T1000 (cell line): Measurements from ENCODE around the gene KIAA0825.
"Not testable (repeated sequence)": the region's sequence is repeated elsewhere in the genome, so short reads cannot be mapped to it uniquely, and the experiment has no call there.

Experiments
- DNase-seq: peaks from one replicate; lab custom pipeline; 2025; ENCODE audit warnings: mixed read lengths; lab: John Stamatoyannopoulos, UW

The KIAA0825 gene

DNA sequence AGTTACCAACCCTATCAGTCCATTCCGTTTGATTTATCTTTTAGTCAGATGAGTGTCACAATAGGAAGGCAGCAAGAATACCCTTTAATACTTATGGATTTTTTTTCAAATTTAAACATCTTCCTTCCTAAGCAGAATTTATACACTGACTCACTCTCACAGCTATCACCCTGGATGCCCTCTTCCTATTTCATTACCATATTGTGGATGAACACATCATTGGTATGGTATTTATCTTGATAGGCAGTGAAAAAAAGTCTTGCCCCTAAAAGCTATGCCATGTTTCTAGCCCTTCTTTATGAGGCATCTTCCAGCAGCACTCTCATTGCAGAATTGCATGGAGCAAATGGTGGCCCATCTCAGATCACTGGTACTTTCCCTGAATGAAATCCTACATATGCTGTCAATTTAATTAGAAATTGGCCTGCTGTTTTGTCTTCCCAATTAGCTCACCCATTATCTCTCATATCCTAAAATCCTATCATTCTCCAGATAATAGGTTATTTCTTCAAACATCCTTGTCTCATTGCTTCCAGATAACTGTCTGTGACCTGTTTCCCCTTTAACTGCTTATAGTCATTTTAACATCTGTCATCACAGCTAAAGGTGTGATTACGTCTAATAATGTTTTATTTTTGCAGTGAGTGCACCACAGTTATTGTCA is 443.5 kb downstream of the KIAA0825 start:
- no peak for DNase-seq

GRCh38 chr5:94173100-94173499 is 445.3 kb downstream of the KIAA0825 start:
- no peak for DNase-seq

- not testable (repeated sequence) for DNase-seq
These were observed 447.3 kb downstream of the KIAA0825 start for GRCh38 chr5:94171070-94171469.

DNA sequence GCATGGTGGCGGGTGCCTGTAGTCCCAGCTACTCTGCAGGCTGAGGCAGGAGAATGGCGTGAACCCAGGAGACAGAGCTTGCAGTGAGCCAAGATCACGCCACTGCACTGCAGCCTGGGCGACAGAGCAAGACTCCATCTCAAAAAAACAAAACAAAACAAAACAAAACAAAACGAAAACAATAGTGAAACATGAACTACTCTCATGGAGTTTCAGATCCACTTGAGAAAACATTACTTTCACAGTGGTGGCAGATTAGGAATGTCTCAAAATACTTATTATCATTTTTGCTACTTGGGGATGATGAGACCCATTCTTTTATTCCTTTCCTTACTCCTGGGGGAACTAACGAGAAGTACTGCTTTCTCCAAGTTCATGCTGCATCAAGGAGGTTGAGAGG is 448.2 kb downstream of the KIAA0825 start:
- not testable (repeated sequence) for DNase-seq

DNA sequence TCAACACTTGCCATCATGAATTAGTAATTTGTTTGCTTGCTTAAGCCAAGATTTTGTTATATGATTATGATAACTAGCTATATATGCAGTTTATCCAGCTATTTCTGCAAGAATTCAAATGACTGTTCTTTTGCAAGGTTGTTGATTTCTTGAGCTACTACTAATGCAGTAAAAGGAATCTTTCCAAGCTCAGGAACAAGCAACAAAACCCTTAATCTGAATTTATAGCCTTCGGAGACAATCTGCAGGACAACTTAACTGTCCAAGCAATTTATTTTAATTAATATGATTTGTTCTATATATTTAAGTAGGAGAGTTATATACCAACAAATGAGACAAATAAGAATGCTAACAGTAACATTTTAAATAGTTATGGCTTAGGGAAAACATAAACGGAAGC is 450.3 kb downstream of the KIAA0825 start:
- DNase-seq = no peak

DNA sequence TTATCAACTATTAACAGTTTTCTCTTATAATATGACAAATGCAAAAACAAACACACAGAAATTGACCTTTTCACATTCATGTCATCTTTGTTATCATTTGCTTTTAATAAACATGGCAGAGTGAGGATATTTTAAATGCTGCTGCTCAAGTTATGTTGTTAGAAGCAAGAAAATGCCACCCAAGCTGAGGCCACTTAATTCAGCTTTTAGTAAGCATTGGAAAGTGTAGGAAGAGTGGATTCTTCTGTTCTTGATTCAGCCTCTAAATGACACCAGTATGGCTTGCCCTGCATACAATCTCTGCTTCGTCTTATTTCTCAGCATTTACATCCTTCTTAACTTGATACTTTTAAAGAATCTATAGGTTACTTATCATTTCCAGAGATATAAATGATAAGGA is 456.6 kb downstream of the KIAA0825 start:
- no peak for DNase-seq

DNA sequence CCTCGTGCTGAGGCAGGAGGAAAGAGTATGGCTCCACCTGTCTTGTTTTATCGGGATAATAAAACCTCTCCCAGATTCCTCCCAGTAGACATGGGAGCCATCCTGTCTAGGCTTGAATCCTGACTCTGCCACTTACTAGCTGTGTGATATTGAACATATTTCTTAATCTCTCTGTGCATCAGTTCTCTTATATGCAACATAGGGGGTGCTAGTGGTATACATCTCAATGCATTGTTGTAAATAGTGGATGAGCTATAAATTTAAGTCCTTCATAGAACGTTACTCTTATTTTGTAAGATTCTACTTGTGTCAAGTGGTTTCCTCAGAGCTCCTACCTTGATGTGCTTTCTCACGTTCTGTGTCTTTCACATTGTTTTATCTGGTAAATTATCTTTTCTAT is 459.3 kb downstream of the KIAA0825 start:
- DNase-seq = no peak

GRCh38 chr5:94157704-94158539 is 460.5 kb downstream of the KIAA0825 start:
- DNase-seq = no peak

DNA sequence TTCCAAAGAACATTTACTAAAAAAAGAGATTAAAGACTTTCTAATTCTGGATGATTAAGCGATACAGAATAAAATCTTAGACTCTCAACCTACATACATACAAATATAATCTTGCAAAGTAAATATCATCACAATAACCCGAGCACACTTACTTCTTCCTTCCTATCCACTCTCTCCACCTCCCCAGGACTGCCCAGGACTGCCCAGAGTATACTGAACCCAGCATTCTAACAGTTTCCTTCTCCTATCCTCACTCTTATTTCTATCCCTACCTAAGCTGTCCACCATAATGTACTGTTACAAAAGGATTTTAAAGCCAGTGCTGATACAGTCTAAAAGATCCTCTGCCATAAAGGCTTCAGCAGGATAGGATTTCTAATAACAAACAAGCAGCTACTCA is 463.7 kb downstream of the KIAA0825 start:
- no peak for DNase-seq

GRCh38 chr5:94153736-94154450 is 464.5 kb downstream of the KIAA0825 start:
- no peak for DNase-seq

DNA sequence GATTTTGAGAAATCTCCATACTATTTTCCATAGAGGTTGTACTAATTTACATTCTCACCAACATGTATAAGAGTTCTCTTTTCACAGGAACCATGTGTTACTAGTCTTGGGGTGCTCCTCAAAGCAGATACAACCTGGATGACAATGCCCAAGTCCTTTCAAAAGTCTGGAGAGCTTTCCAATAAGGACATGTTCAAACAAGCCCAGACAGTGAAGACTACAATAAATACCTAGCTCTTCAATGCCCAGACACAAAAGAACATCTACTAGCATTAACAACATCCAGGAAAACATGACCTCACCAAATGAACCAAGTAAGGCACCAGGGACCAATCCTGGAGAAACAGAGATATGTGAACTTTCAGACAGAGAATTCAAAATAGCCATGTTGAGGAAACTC is 474.8 kb downstream of the KIAA0825 start:
- not testable (repeated sequence) for DNase-seq

GRCh38 chr5:94140300-94140699 is 478.1 kb downstream of the KIAA0825 start:
- no peak for DNase-seq

GRCh38 chr5:94130077-94130476 is 488.3 kb downstream of the KIAA0825 start:
- DNase-seq = no peak

GRCh38 chr5:94125107-94125506 is 493.3 kb downstream of the KIAA0825 start:
- DNase-seq = no peak

DNA sequence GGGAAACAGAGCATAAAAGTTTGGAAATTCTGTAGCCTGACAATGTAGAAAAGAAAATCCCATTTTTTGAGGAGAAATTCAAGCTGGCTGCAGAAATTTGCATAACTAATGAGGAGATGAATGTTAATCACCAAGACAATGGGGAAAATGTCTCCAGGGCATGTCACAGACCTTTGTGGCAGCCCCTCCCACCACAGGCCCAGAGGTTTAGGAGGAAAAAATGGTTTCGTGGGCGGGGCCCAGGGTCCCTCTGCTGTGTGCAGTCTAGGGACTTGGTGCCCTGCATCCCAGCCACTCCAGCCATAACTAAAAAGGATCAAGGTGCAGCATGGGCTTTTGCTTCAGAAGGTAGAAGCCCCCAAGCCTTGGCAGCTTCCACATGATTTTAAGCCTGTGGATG is 502.1 kb downstream of the KIAA0825 start:
- not testable (repeated sequence) for DNase-seq

DNA sequence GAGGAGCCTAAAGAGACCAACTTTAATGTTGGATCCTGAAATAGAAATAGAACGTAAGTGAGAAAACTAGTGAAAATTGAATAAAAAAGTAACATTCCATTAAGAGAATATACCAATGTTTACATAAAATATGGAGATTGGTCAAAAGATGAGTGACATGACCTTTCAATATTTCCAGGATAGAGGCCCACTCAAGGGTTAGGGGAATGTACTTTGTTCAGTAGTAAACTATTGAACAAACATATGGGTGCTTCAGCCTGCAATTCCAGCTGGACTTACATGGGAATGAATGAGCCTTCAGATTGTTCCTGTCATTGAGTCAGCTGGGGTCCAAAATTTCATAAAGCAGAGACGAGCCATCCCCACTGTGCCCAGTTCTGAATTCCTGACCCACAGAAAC is 505.3 kb downstream of the KIAA0825 start:
- no peak for DNase-seq

DNA sequence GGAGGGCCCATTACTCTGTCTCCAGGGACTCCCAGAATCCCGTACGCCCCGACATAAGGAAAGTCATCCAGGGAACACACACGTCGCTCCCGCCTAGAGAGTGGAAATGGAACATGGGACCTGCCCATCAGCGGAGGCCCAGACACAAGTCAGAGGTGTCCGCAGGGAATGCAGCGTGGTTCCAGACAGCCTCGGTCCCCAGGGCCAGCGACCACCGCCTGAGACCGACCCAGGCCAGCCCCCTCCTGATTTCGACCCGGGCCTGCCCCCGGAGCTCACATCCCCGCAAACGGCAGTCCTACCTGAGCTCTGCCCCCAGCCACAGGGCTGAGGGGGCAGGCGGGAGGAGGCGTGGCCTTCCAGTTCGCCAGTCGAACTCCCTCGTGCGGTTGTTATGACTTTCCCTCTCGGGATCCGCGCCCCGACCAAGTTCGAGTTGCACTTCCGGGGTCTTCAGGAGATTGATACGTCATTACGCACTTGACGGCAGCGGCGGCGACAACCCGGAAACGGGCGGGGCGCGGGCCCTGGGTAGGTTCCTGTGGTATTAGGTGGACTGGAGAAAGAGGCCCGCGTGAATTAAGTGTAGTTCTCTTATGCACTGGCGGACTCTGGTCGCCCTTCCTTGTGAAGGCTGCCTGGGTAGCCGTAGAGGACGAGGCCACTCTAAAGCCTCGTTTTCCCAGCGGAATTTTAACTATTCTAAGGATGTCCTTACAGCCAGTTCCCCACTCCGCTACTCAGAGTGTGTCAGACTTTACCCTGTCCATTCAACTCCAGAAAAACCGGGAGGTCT is 507.0 kb downstream of the KIAA0825 start:
- DNase-seq = peak; percentile 87

GRCh38 chr5:94103514-94104245 is 514.7 kb downstream of the KIAA0825 start:
- DNase-seq = no peak
